ENCODE results near the gene SORCS2. TPM values are rescaled to one million over a fixed set of nuclear protein-coding genes. Genes with fewer than 3 reads are reported as not detected.

Gene SORCS2
- total and polyA plus RNA-seq, 7 donors, result 0.18 to 1.5 (median 0.36) TPM

DNA sequence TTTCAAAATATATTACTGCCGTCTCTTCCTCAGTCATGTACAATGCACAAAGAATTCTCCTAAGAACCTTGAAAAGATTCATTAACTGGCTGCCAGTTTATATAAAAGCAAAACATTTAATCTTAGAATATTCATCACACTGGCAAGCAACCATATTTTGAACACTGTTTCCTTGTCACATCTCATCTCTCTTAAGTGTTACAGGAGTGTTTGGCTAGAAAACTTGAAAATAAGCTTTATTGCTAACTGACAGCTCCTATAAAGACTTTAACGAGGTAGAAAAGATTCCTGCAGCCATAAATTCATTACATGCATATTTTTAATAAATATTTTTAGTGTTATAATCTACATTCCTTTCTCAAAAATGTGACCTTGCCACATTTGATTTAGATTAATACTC lies 597.7 kb downstream of the SORCS2 start:
- no peak for TF ChIP-seq CTCF (IDR thresholded peaks at IDR 0.05)
- no peak for ATAC-seq
- DNase-seq, result no peak
- Histone ChIP-seq H3K27ac (no peak overlapping the region), H3K36me3 (ENCODE audit: insufficient read depth in 1 of 2, low read depth in 1 of 2) (peaks cover 0 to 43% of the 10 kb centered on the region in 2 donors), H3K4me3 (no peak overlapping the region), H3K4me1 (peaks cover 7% of the 10 kb centered on the region), H3K27me3 (ENCODE audit: insufficient read depth in 3 of 3, low read length in 2 of 3) (no peaks in the 10 kb centered on the region), H3K9me3 (no peaks in the 10 kb centered on the region)
- 77 to 93% (median 82%) methylated on average over 2 of the region's 2 CpGs for WGBS, 3 donors
- intact Hi-C loops (cut with DNase I), result no loop called here

DNA sequence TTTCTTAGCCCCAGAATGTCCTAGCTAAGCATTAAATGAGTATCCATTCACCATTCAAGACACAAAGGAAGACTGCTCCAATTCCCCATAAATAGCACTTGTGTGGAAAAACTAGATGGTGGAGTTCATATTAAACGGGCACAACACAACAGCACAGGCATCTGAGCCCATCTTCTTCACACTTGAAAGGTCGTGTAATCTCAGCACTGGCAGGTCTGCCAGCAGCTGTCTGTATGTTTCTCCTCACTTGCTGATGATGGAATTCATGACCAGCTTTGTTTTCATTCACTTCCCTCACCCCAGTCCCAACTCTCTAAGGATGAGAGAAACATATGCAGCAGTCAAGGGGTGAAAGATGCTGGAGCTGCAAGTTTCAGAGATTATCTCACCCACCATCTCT lies 598.7 kb downstream of the SORCS2 start:
- no peak overlapping the region for H3K27ac ChIP-seq
- no peak overlapping the region for H3K4me3 ChIP-seq
- peaks cover 7% of the 10 kb centered on the region for H3K4me1 ChIP-seq
- ATAC-seq (no peak), DNase-seq (no peak)
- no peaks in the 10 kb centered on the region for H3K27me3 ChIP-seq (ENCODE audit: insufficient read depth in 3 of 3, low read length in 2 of 3)
- 19 to 88% (median 34%) methylated on average over 2 of the region's 2 CpGs for WGBS, 3 donors
- TF ChIP-seq CTCF (IDR thresholded peaks at IDR 0.05), result no peak
- H3K36me3 ChIP-seq (ENCODE audit: insufficient read depth in 1 of 2, low read depth in 1 of 2), result peaks cover 0 to 37% of the 10 kb centered on the region in 2 donors
- no peaks in the 10 kb centered on the region for H3K9me3 ChIP-seq
- intact Hi-C loops (cut with DNase I), result no loop called here

Other genes with a start within 250 kb of the SORCS2 start
- gene TADA2B, start 149.2 kb upstream of the SORCS2 start, total RNA-seq, result 10 to 100 TPM; 43.0 to 70.3 (median 54.7) TPM
- gene TADA2B, start 149.2 kb upstream of the SORCS2 start, polyA plus RNA-seq, result 10 to 100 TPM; 21.0 to 63.3 (median 26.4) TPM
- 10 to 100 TPM; 41.4 to 66.1 (median 57.8) TPM for gene GRPEL1, start 124.5 kb upstream of the SORCS2 start, total RNA-seq
- gene GRPEL1, start 124.5 kb upstream of the SORCS2 start, polyA plus RNA-seq, result 100 to 1,000 TPM in 1 of 3 donors, 10 to 100 TPM in 2; 43.4 to 151 (median 58.3) TPM
- not detected for gene PSAPL1, start 242.4 kb downstream of the SORCS2 start, total RNA-seq
- gene PSAPL1, start 242.4 kb downstream of the SORCS2 start, polyA plus RNA-seq, result not detected

Data from psoas muscle (tissue), 8 donors.